Measurements from ENCODE around the gene NPAS3.

The NPAS3 gene
- 0 to 0.06 (median 0) reads per million in 9 experiments for total RNA-seq

GRCh38 chr14:32938719-32939253 lies at the start of gene NPAS3:
NPAS3 (plus strand) TSS chr14:32938879.
- no peak for ATAC-seq (replicated peaks)
- peaks cover 0 to 7% of the 10 kb centered on the region in 2 donors for H3K9me3 Mint-ChIP-seq
- peaks cover 3 to 5% of the 10 kb centered on the region in 2 donors for H3K4me1 Mint-ChIP-seq (ENCODE audit: low read depth in 2 of 2)
- H3K4me3 Mint-ChIP-seq: peak within 1 kb of the TSS; percentile 76 to 77
- no peak within 1 kb of the TSS for H3K27ac Mint-ChIP-seq
- DNase-seq: no peak
- H3K36me3 Mint-ChIP-seq (ENCODE audit: insufficient read depth): no peaks in the 10 kb centered on the region
- H3K27me3 Mint-ChIP-seq: peaks cover 43 to 65% of the 10 kb centered on the region in 2 donors

- Mint-ChIP-seq H3K36me3 (ENCODE audit: insufficient read depth) (no peaks in the 10 kb centered on the region), H3K27ac (peak overlapping the region in 1 of 2 donors; percentile 32), H3K4me3 (peak overlapping the region in 1 of 2 donors; percentile 42), H3K27me3 (no peaks in the 10 kb centered on the region), H3K4me1 (ENCODE audit: low read depth in 2 of 2) (peaks cover 0 to 4% of the 10 kb centered on the region in 2 donors), H3K9me3 (peaks cover 0 to 4% of the 10 kb centered on the region in 2 donors)
- DNase-seq: no peak
- ATAC-seq (replicated peaks): no peak
Measured at GRCh38 chr14:32896979-32897697, 41.5 kb upstream of the NPAS3 start.

DNA sequence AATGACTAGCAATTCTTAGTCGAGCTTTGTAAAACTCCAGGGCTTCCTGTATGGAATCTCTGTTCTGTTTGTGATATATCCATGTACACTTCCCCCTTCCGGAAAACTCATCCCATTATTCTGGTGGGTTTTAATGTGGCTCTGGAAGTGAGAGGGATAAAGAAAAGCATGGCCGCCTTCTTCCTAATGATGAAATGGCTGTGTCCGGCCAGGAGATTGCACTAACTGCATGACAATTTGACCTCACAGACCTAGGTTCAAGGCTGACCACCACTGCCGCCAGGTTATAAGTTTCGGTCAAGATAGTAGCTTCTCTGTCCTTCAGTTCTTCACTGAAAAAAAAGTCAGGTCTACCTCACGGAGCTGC lies 41.0 kb upstream of the NPAS3 start:
- no peak for DNase-seq
- H3K4me3 Mint-ChIP-seq: peak overlapping the region in 1 of 2 donors; percentile 42
- ATAC-seq (replicated peaks): no peak
- no peaks in the 10 kb centered on the region for H3K36me3 Mint-ChIP-seq (ENCODE audit: insufficient read depth)
- H3K27me3 Mint-ChIP-seq: no peaks in the 10 kb centered on the region
- no peak overlapping the region for H3K27ac Mint-ChIP-seq
- H3K4me1 Mint-ChIP-seq (ENCODE audit: low read depth in 2 of 2): peaks cover 0 to 4% of the 10 kb centered on the region in 2 donors
- H3K9me3 Mint-ChIP-seq: no peaks in the 10 kb centered on the region

GRCh38 chr14:32898876-32899275 lies 39.8 kb upstream of the NPAS3 start:
- no peak for DNase-seq
- H3K36me3 Mint-ChIP-seq (ENCODE audit: insufficient read depth): no peaks in the 10 kb centered on the region
- peaks cover under 1 to 4% of the 10 kb centered on the region in 2 donors for H3K9me3 Mint-ChIP-seq
- no peaks in the 10 kb centered on the region for H3K27me3 Mint-ChIP-seq
- H3K27ac Mint-ChIP-seq: no peak overlapping the region
- H3K4me3 Mint-ChIP-seq: no peak overlapping the region
- peaks cover 0 to 4% of the 10 kb centered on the region in 2 donors for H3K4me1 Mint-ChIP-seq (ENCODE audit: low read depth in 2 of 2)
- no peak for ATAC-seq (replicated peaks)

DNA sequence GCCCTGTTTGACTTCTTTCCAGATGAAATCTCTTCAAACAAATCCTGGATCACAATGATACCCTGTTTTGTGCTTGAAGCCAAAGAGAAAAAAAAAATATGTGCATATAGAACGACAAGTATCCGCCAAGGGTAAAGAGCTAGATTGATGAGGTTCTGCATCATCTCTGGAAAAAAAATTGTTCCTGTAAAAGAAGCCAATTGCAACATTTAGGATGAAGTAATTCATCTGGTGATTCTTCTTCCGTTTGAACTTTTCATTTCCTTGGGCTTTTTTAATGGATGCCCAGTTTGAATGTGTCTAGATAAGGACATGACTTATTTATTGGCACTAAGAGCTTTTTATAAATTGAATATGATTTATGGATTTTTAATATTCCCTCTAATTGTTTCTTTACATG lies 38.1 kb upstream of the NPAS3 start:
- peaks cover 0 to 4% of the 10 kb centered on the region in 2 donors for H3K4me1 Mint-ChIP-seq (ENCODE audit: low read depth in 2 of 2)
- ATAC-seq (replicated peaks) (no peak), DNase-seq (no peak)
- no peaks in the 10 kb centered on the region for H3K36me3 Mint-ChIP-seq (ENCODE audit: insufficient read depth)
- no peak overlapping the region for H3K4me3 Mint-ChIP-seq
- H3K27me3 Mint-ChIP-seq: no peaks in the 10 kb centered on the region
- H3K27ac Mint-ChIP-seq: no peak overlapping the region
- peaks cover 4 to 10% of the 10 kb centered on the region in 2 donors for H3K9me3 Mint-ChIP-seq

DNA sequence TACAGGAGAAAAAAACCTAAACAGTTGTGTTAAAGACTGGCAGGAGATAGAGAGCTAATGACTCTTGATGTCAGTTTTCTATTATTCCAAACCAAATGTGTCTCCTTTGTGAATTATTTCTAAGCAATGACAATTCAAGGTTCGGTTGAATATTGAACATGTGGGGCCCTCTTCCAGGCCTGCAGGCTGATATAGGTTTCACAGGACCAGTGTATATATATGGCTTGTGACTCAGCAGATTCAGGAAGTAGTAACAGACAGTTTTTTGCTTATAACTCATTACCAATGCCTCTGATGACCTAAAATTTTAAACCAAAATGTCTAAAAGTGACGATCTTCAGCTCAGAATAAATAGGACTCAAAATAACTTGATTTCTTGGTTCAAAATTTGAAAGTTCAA lies 33.7 kb upstream of the NPAS3 start:
- Mint-ChIP-seq H3K27me3 (no peaks in the 10 kb centered on the region), H3K4me1 (ENCODE audit: low read depth in 2 of 2) (no peaks in the 10 kb centered on the region), H3K27ac (no peak overlapping the region), H3K4me3 (no peak overlapping the region), H3K9me3 (peaks cover 15 to 28% of the 10 kb centered on the region in 2 donors), H3K36me3 (ENCODE audit: insufficient read depth) (no peaks in the 10 kb centered on the region)
- DNase-seq: no peak
- ATAC-seq (replicated peaks): no peak

DNA sequence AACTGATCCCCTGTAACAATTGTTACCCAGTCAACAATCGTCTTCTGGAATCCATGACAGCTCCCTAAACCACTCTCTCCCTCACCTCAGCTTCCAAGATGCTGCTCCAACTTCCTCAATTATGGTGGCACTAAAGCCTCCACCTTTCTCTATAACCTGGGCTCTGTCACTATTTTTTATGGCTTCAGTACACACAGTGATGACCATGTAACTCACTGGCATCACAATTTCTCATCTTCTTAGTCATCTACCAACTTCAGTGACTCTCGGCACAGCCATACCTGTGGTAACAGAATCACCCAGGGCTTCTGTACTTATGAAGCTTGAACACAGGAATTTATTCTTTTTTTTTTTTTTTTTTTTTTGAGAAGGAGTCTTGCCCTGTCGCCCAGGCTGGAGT lies 32.0 kb upstream of the NPAS3 start:
- no peak overlapping the region for H3K4me3 Mint-ChIP-seq
- ATAC-seq (replicated peaks) (no peak), DNase-seq (no peak)
- H3K27ac Mint-ChIP-seq: no peak overlapping the region
- H3K4me1 Mint-ChIP-seq (ENCODE audit: low read depth in 2 of 2): no peaks in the 10 kb centered on the region
- H3K27me3 Mint-ChIP-seq: no peaks in the 10 kb centered on the region
- peaks cover 15 to 28% of the 10 kb centered on the region in 2 donors for H3K9me3 Mint-ChIP-seq
- no peaks in the 10 kb centered on the region for H3K36me3 Mint-ChIP-seq (ENCODE audit: insufficient read depth)

- ATAC-seq (replicated peaks): no peak
- DNase-seq: no peak
- Mint-ChIP-seq H3K4me1 (ENCODE audit: low read depth in 2 of 2) (no peaks in the 10 kb centered on the region), H3K4me3 (no peak overlapping the region), H3K9me3 (peaks cover 15 to 28% of the 10 kb centered on the region in 2 donors), H3K27ac (no peak overlapping the region), H3K27me3 (no peaks in the 10 kb centered on the region), H3K36me3 (ENCODE audit: insufficient read depth) (no peaks in the 10 kb centered on the region)
Measured at GRCh38 chr14:32908196-32909084, 30.2 kb upstream of the NPAS3 start.

DNA sequence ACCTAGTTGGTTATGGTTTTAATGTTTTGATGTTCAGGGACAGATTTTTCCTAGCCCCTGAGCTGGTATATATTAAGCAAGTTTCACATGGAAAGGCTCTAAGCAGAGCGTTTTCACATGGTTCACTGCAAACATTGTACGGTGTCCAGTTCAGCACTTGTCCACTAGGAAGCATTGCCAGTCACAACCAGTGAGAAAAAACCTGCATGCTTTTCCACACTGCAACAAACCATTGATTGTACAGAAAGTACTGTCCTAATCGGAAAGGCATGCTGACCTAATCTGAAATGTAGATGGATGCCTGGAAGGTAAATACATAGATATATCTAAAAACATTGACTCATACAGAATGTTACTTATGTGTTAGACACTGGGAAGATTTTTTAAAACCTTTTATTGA lies 25.0 kb upstream of the NPAS3 start:
- Mint-ChIP-seq H3K4me3 (no peak overlapping the region), H3K27ac (no peak overlapping the region), H3K4me1 (ENCODE audit: low read depth in 2 of 2) (no peaks in the 10 kb centered on the region), H3K36me3 (ENCODE audit: insufficient read depth) (no peaks in the 10 kb centered on the region), H3K9me3 (peaks cover 4 to 6% of the 10 kb centered on the region in 2 donors), H3K27me3 (no peaks in the 10 kb centered on the region)
- no peak for ATAC-seq (replicated peaks)
- DNase-seq: no peak

DNA sequence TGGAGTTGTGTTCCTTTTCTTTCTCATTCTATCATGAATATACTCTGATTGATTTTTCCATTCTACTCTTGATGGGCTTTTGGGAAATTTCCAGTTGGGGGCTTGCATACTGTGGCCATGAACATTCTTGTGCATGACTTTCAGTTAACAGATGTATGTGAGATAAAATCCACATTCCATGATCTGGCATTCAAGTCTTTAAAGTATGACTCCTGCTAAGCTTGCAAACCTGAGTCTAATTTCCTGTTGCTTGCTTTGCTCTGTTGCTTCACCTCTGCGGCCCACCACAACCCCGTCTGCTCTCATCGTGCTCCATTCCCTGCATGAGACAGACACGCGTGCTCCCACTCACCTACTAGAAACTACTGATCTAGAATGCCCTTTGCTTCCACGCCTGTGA lies 24.3 kb upstream of the NPAS3 start:
- Mint-ChIP-seq H3K27ac (no peak overlapping the region), H3K4me1 (ENCODE audit: low read depth in 2 of 2) (no peaks in the 10 kb centered on the region), H3K4me3 (no peak overlapping the region), H3K27me3 (no peaks in the 10 kb centered on the region), H3K36me3 (ENCODE audit: insufficient read depth) (no peaks in the 10 kb centered on the region), H3K9me3 (peaks cover 4 to 6% of the 10 kb centered on the region in 2 donors)
- DNase-seq (no peak), ATAC-seq (replicated peaks) (no peak)

DNA sequence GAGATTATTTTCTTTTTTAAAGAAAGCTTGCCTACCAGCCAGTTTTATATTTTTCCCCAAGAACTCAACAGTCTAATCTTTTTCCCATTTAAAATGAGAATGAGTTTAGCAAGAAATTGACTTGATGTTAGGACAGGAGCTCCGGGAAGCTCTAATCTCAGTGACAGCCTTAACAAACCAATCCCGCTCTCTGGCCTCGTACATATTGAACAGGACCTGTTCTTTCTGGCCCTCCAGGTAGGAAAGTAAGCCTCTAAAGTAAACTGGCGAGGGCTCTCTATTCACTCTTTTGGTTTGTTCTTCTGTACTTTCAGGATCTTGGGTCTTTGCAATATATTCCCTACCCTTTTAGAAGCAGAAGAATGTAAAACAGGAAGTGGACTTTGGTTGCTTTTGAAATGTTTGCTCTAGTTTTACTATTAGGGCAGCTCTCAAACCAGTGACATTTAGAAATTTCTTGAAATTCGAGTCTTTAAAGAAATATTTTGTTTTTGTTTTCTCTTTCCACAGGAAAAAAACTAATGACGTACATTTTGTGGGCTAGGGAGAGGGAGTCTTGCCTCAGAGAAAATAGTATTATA lies 17.9 kb upstream of the NPAS3 start:
- Mint-ChIP-seq H3K27ac (no peak overlapping the region), H3K36me3 (ENCODE audit: insufficient read depth) (no peaks in the 10 kb centered on the region), H3K4me1 (ENCODE audit: low read depth in 2 of 2) (no peaks in the 10 kb centered on the region), H3K9me3 (peaks cover 2 to 6% of the 10 kb centered on the region in 2 donors), H3K27me3 (no peaks in the 10 kb centered on the region), H3K4me3 (no peak overlapping the region)
- ATAC-seq (replicated peaks) (no peak), DNase-seq (no peak)

GRCh38 chr14:32925439-32925838 lies 13.2 kb upstream of the NPAS3 start:
- Mint-ChIP-seq H3K36me3 (ENCODE audit: insufficient read depth) (no peaks in the 10 kb centered on the region), H3K27ac (no peak overlapping the region), H3K27me3 (no peaks in the 10 kb centered on the region), H3K9me3 (peaks cover 2 to 13% of the 10 kb centered on the region in 2 donors), H3K4me3 (no peak overlapping the region), H3K4me1 (ENCODE audit: low read depth in 2 of 2) (no peaks in the 10 kb centered on the region)
- ATAC-seq (replicated peaks): no peak
- no peak for DNase-seq

DNA sequence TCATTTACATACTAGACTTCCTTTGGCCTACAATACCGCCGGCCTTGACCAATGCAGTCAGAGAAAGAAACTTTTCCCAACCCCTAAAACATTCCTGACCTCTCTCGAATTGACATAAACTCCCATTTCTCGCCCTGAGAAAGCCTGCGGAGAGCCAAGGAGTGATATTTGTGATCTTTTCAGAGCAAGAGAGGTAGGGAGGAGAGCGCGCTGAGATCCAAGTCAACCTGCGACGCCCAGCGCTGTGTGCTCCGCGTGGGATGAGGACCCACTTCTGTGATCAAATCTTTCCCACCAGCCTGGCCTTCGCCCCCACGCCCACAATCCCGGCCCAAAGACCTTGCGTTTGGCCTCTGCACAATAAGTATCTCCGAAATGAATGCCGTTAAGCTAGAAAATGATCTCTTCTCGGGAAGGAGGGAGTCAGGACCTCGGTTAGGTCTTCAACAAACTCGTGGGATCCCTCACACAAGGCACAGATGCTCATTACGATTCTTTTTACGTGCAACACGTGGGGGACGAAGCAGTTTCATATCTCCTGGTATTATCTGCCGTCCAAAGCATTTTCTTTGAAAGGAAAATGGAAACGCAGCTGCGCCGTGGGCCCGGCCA lies 6.3 kb upstream of the NPAS3 start:
- no peak overlapping the region for H3K4me3 Mint-ChIP-seq

More for the DNA sequence above, 6.3 kb upstream of the NPAS3 start:
- Mint-ChIP-seq H3K9me3 (peaks cover 0 to 7% of the 10 kb centered on the region in 2 donors), H3K27ac (no peak overlapping the region), H3K4me1 (ENCODE audit: low read depth in 2 of 2) (no peaks in the 10 kb centered on the region), H3K36me3 (ENCODE audit: insufficient read depth) (no peaks in the 10 kb centered on the region), H3K27me3 (peaks cover 29 to 49% of the 10 kb centered on the region in 2 donors)
- DNase-seq: no peak
- no peak for ATAC-seq (replicated peaks)
